BE2C (cell line): ENCODE data around the gene ARHGEF25.

Experiments
- DNase-seq: peaks from one replicate; pipeline ENCODE4 v3.0.0-alpha.2; 2020
- H3K27me3 ChIP-seq: fragments of 250-450 bp; sonication (Bioruptor Pico); 2 replicates; pipeline ENCODE4 v1.5.1; 2020; ENCODE audit warnings: mild to moderate bottlenecking
- H3K36me3 ChIP-seq: fragments of 250-450 bp; sonication (Bioruptor Pico); 2 replicates; pipeline ENCODE4 v1.5.1; 2020; ENCODE audit warnings: mild to moderate bottlenecking
- H3K4me1 ChIP-seq: fragments of 250-450 bp; sonication (Bioruptor Pico); 2 replicates; pipeline ENCODE4 v1.5.1; 2020
- H3K4me3 ChIP-seq: 2 replicates; pipeline ENCODE4 v1.5.1; 2011; ENCODE audit warnings: low read depth, low read length
- H3K9me3 ChIP-seq: fragments of 250-450 bp; sonication (Bioruptor Pico); 2 replicates; pipeline ENCODE4 v1.5.1; 2020
- CTCF ChIP-seq: IDR thresholded peaks from 2 replicates; pipeline ENCODE4 v1.5.1; 2012; ENCODE audit warnings: mild to moderate bottlenecking, low read depth, low read length

ARHGEF25 gene

GRCh38 chr12:57625261-57626032 lies 14.2 kb downstream of the ARHGEF25 start:
- no peak for DNase-seq
- TF ChIP-seq CTCF = no peak
- H3K4me3 ChIP-seq = no peak overlapping the region
- peaks cover 6% of the 10 kb centered on the region; the same call in 1 of the 2 replicates for H3K27me3 ChIP-seq
- no peaks in the 10 kb centered on the region for H3K4me1 ChIP-seq
- no peaks in the 10 kb centered on the region for H3K9me3 ChIP-seq
- H3K36me3 ChIP-seq = peaks cover 3% of the 10 kb centered on the region; the same call in 1 of the 2 replicates

- H3K4me1 ChIP-seq = no peaks in the 10 kb centered on the region
- no peaks in the 10 kb centered on the region for H3K9me3 ChIP-seq
- no peak for DNase-seq
- H3K4me3 ChIP-seq = no peak overlapping the region
- H3K36me3 ChIP-seq = peaks cover 3% of the 10 kb centered on the region; the same call in 1 of the 2 replicates
- H3K27me3 ChIP-seq = no peaks in the 10 kb centered on the region
- no peak for TF ChIP-seq CTCF
Measured at GRCh38 chr12:57626111-57626920, 15.1 kb downstream of the ARHGEF25 start.

- TF ChIP-seq CTCF = no peak
- no peak overlapping the region for H3K4me3 ChIP-seq
- no peaks in the 10 kb centered on the region for H3K27me3 ChIP-seq
- no peak for DNase-seq
- H3K36me3 ChIP-seq = peaks cover 3% of the 10 kb centered on the region; the same call in 1 of the 2 replicates
- no peaks in the 10 kb centered on the region for H3K9me3 ChIP-seq
- H3K4me1 ChIP-seq = no peaks in the 10 kb centered on the region; the same call in 1 of the 2 replicates
Measured at GRCh38 chr12:57626921-57627445, 15.7 kb downstream of the ARHGEF25 start.

- DNase-seq = no peak
- no peaks in the 10 kb centered on the region; the same call in 1 of the 2 replicates for H3K4me1 ChIP-seq
- peaks cover 3% of the 10 kb centered on the region; the same call in 1 of the 2 replicates for H3K36me3 ChIP-seq
- H3K4me3 ChIP-seq = no peak overlapping the region
- TF ChIP-seq CTCF = no peak
- H3K27me3 ChIP-seq = no peaks in the 10 kb centered on the region
- no peaks in the 10 kb centered on the region for H3K9me3 ChIP-seq
Measured at GRCh38 chr12:57627501-57628279, 16.5 kb downstream of the ARHGEF25 start.

GRCh38 chr12:57628280-57629191 lies 17.3 kb downstream of the ARHGEF25 start:
- peaks cover 3% of the 10 kb centered on the region; the same call in 1 of the 2 replicates for H3K36me3 ChIP-seq
- no peak for TF ChIP-seq CTCF
- H3K4me3 ChIP-seq = no peak overlapping the region

More at GRCh38 chr12:57628280-57629191, 17.3 kb downstream of the ARHGEF25 start:
- DNase-seq = no peak
- Histone ChIP-seq H3K4me1 (no peaks in the 10 kb centered on the region; the same call in 1 of the 2 replicates), H3K27me3 (no peaks in the 10 kb centered on the region), H3K9me3 (no peaks in the 10 kb centered on the region)
